Measurements from ENCODE around the gene AKAP6.

The AKAP6 gene

GRCh38 chr14:32412532-32412931 lies 83.4 kb downstream of the AKAP6 start:
- no peak for DNase-seq

- DNase-seq: no peak
Measured at GRCh38 chr14:32413967-32414640, 85.0 kb downstream of the AKAP6 start.

GRCh38 chr14:32414808-32415255 lies 85.7 kb downstream of the AKAP6 start:
- DNase-seq: no peak

GRCh38 chr14:32417956-32418552 lies 89.0 kb downstream of the AKAP6 start:
- no peak for DNase-seq

GRCh38 chr14:32419429-32419828 lies 90.3 kb downstream of the AKAP6 start:
- no peak for DNase-seq

GRCh38 chr14:32421781-32422180 lies 92.7 kb downstream of the AKAP6 start:
- no peak for DNase-seq

GRCh38 chr14:32422440-32422839 lies 93.3 kb downstream of the AKAP6 start:
- DNase-seq: no peak

GRCh38 chr14:32426028-32426427 lies 96.9 kb downstream of the AKAP6 start:
- DNase-seq: no peak

GRCh38 chr14:32426586-32427388 lies 97.7 kb downstream of the AKAP6 start:
- DNase-seq: no peak

- DNase-seq: no peak
Measured at GRCh38 chr14:32427726-32428528, 98.8 kb downstream of the AKAP6 start.

- no peak for DNase-seq
Measured at GRCh38 chr14:32428875-32429274, 99.8 kb downstream of the AKAP6 start.

- no peak for DNase-seq
Measured at GRCh38 chr14:32430326-32430725, 101.2 kb downstream of the AKAP6 start.

GRCh38 chr14:32432813-32433538 lies 103.9 kb downstream of the AKAP6 start:
- no peak for DNase-seq

- no peak for DNase-seq
Measured at GRCh38 chr14:32434180-32434579, 105.1 kb downstream of the AKAP6 start.

- no peak for DNase-seq
Measured at GRCh38 chr14:32434880-32435279, 105.8 kb downstream of the AKAP6 start.

GRCh38 chr14:32435411-32435810 lies 106.3 kb downstream of the AKAP6 start:
- DNase-seq: no peak

GRCh38 chr14:32436993-32437392 lies 107.9 kb downstream of the AKAP6 start:
- DNase-seq: no peak

GRCh38 chr14:32438517-32438916 lies 109.4 kb downstream of the AKAP6 start:
- no peak for DNase-seq

- DNase-seq: no peak
Measured at GRCh38 chr14:32443890-32444661, 115.0 kb downstream of the AKAP6 start.

- DNase-seq: no peak
Measured at GRCh38 chr14:32447371-32447770, 118.3 kb downstream of the AKAP6 start.

GRCh38 chr14:32449648-32450047 lies 120.5 kb downstream of the AKAP6 start:
- DNase-seq: no peak

All from CD4-positive, alpha-beta T cell treated with Interleukin-6 for 4 hours (primary cell).